Tibial artery (tissue), 4 donors: ENCODE measurements around the gene RMRP.

ENCODE experiments used
- DNase-seq, 2 donors: peaks; one replicate each; pipeline ENCODE4 v3.0.0-alpha.2; 2019
- H3K27ac ChIP-seq, 2 donors: fragments of 200-600 bp; sonication (generic) in 1 of 2; 1 replicate in 1 of 2; 2 replicates in 1 of 2; pipeline ENCODE4 v1.5.1; 2018 to 2019; ENCODE audit warnings: mild to moderate bottlenecking in 1 of 2
- H3K27me3 ChIP-seq, 2 donors: fragments of 200-600 bp; sonication (generic) in 1 of 2; one replicate each; pipeline versions ENCODE4 v1.5.1 to v1.6.0; 2016 to 2019
- H3K36me3 ChIP-seq, 3 donors: fragments of 200-600 bp; sonication (generic) in 2 of 3; one replicate each; pipeline ENCODE4 v1.5.1; 2016 to 2019; ENCODE audit warnings: mild to moderate bottlenecking in 2 of 3
- H3K4me1 ChIP-seq, 4 donors: fragments of 200-600 bp; sonication (generic) in 2 of 4; 1 replicate in 3 of 4; 2 replicates in 1 of 4; pipeline ENCODE4 v1.5.1; 2016 to 2019
- H3K4me3 ChIP-seq, 2 donors: fragments of 200-600 bp; sonication (generic) in 1 of 2; 1 replicate in 1 of 2; 2 replicates in 1 of 2; pipeline ENCODE4 v1.5.1; 2018 to 2019; ENCODE audit warnings: mild to moderate bottlenecking in 2 of 2
- H3K9me3 ChIP-seq, 3 donors: fragments of 200-600 bp; sonication (generic) in 1 of 3; one replicate each; pipeline ENCODE4 v1.5.1; 2016 to 2019
- intact Hi-C: fragments of 100-400 bp; cut with DNase I; formaldehyde crosslinking; loops from one replicate; pipeline ENCODE4 v1.15.0; 2023; ENCODE audit warnings: low total_unique reads
- TF ChIP-seq, protein P1 (sequence below), 2 experiments: fragments of 200-600 bp in 1 of 2; fragments of 450-650 bp in 1 of 2; IDR thresholded peaks; one replicate each; pipeline ENCODE4 v1.5.1; 2017 to 2019; ENCODE audit warnings: antibody characterized with exemption in 2 of 2, mild to moderate bottlenecking in 1 of 2, moderate library complexity in 1 of 2

Gene RMRP

GRCh38 chr9:35675732-35676392 lies 18.0 kb upstream of the RMRP start:
- DNase-seq, result peak in 1 of 2 donors; percentile 75
- Histone ChIP-seq H3K27ac (peak overlapping the region; percentile 35 to 37), H3K27me3 (no peaks in the 10 kb centered on the region), H3K4me3 (peak overlapping the region; percentile 41 to 54), H3K4me1 (peaks cover 0 to 45% (median 22%) of the 10 kb centered on the region in 4 donors), H3K36me3 (no peaks in the 10 kb centered on the region), H3K9me3 (no peaks in the 10 kb centered on the region)
- intact Hi-C loops, result no loop called here
- TF ChIP-seq, protein P1, sequence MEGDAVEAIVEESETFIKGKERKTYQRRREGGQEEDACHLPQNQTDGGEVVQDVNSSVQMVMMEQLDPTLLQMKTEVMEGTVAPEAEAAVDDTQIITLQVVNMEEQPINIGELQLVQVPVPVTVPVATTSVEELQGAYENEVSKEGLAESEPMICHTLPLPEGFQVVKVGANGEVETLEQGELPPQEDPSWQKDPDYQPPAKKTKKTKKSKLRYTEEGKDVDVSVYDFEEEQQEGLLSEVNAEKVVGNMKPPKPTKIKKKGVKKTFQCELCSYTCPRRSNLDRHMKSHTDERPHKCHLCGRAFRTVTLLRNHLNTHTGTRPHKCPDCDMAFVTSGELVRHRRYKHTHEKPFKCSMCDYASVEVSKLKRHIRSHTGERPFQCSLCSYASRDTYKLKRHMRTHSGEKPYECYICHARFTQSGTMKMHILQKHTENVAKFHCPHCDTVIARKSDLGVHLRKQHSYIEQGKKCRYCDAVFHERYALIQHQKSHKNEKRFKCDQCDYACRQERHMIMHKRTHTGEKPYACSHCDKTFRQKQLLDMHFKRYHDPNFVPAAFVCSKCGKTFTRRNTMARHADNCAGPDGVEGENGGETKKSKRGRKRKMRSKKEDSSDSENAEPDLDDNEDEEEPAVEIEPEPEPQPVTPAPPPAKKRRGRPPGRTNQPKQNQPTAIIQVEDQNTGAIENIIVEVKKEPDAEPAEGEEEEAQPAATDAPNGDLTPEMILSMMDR (IDR thresholded peaks at IDR 0.05), result no peak

GRCh38 chr9:35675204-35675603 lies 17.4 kb upstream of the RMRP start:
- Histone ChIP-seq H3K27me3 (no peaks in the 10 kb centered on the region), H3K9me3 (no peaks in the 10 kb centered on the region), H3K27ac (peak overlapping the region; percentile 35 to 37), H3K36me3 (no peaks in the 10 kb centered on the region), H3K4me1 (peaks cover 0 to 45% (median 22%) of the 10 kb centered on the region in 4 donors), H3K4me3 (peak overlapping the region; percentile 41 to 54)
- intact Hi-C loops, result no loop called here
- no peak for DNase-seq
- TF ChIP-seq, protein P1 (IDR thresholded peaks at IDR 0.05), result no peak

GRCh38 chr9:35674025-35674361 lies 16.2 kb upstream of the RMRP start:
- H3K27ac ChIP-seq, result peak overlapping the region in 1 of 2 donors; percentile 35
- H3K4me3 ChIP-seq, result no peak overlapping the region
- no peaks in the 10 kb centered on the region for H3K9me3 ChIP-seq
- H3K27me3 ChIP-seq, result no peaks in the 10 kb centered on the region
- H3K36me3 ChIP-seq, result no peaks in the 10 kb centered on the region
- intact Hi-C loops, result no loop called here
- no peak for DNase-seq
- H3K4me1 ChIP-seq, result peaks cover 0 to 42% (median 22%) of the 10 kb centered on the region in 4 donors
- TF ChIP-seq, protein P1 (IDR thresholded peaks at IDR 0.05), result no peak

DNA sequence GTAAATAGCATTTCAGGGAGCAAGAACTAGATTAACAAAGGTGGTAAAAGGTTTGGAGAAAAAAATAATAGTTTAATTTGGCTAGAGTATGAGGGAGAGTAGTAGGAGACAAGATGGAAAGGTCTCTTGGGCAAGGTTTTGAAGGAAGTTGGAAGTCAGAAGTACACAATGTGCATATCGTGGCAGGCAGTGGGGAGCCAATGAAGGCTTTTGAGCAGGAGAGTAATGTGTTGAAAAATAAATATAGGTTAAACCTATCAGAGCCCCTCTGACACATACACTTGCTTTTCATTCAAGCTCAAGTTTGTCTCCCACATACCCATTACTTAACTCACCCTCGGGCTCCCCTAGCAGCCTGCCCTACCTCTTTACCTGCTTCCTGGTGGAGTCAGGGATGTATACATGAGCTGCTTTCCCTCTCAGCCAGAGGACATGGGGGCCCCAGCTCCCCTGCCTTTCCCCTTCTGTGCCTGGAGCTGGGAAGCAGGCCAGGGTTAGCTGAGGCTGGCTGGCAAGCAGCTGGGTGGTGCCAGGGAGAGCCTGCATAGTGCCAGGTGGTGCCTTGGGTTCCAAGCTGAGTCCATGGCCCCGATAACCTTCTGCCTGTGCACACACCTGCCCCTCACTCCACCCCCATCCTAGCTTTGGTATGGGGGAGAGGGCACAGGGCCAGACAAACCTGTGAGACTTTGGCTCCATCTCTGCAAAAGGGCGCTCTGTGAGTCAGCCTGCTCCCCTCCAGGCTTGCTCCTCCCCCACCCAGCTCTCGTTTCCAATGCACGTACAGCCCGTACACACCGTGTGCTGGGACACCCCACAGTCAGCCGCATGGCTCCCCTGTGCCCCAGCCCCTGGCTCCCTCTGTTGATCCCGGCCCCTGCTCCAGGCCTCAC lies 15.6 kb upstream of the RMRP start, which contains the start of gene CA9:
CA9 (plus strand) TSS at position 797 of the 893 bp plus-strand sequence; CDS start at position 829, 32 bp downstream.
- Histone ChIP-seq H3K4me3 (no peak within 1 kb of the TSS), H3K4me1 (peaks cover 0 to 36% (median 22%) of the 10 kb centered on the region in 4 donors), H3K27ac (peak within 1 kb of the TSS; percentile 23 to 35), H3K9me3 (no peaks in the 10 kb centered on the region), H3K36me3 (no peaks in the 10 kb centered on the region), H3K27me3 (no peaks in the 10 kb centered on the region)
- intact Hi-C loops, result no loop called here
- DNase-seq, result peak in 1 of 2 donors; percentile 88
- TF ChIP-seq, protein P1 (IDR thresholded peaks at IDR 0.05), result no peak

DNA sequence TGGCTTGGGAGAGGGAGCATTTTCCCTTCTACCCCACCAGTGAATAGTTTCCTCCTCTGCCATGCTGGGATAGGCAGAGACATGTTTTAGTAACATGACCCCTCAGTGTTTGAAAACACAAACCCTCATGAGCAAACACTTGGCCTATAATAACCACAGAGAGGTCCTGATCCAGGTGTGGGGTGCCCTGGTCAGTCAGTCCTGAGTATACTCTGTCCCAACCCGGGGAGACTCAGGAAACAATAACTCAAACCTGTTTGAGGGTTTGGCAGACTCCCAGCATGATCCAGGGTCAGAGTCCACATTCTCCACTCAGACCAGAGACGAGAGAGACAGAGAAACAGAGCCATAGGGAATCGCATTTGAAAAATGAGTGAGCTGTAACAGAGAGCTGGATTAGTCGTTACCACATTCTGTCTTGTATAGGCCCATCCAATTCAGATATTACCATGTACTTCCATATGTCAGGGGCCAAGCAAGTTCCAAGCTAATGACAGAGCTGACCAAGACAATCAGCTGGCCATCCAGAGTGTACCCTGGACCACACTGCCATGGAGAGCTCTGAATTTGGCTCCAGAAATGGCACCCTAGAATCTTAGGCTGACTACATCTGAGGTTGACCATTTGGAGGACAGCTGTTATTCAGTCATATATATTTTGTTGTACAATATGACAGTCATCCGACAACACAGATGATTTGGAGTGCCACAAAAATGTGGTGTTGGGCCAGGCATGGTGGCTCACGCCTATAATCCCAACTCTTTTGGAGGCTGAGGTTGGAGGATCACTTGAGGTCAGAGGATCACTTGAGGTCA lies 11.7 kb upstream of the RMRP start:
- Histone ChIP-seq H3K27me3 (no peaks in the 10 kb centered on the region), H3K36me3 (no peaks in the 10 kb centered on the region), H3K4me1 (peaks cover 0 to 30% (median 12%) of the 10 kb centered on the region in 4 donors), H3K27ac (no peak overlapping the region), H3K9me3 (no peaks in the 10 kb centered on the region), H3K4me3 (no peak overlapping the region)
- no peak for DNase-seq
- intact Hi-C loops, result no loop called here
- TF ChIP-seq, protein P1 (IDR thresholded peaks at IDR 0.05), result no peak
